HG02623 (cell line): ENCODE results near the gene MDM2.
"Not testable (repeated sequence)": the region's sequence is repeated elsewhere in the genome, so short reads cannot be mapped to it uniquely, and the experiment has no call there.

Source experiments
- ATAC-seq: cut with Tn5 transposase; IDR thresholded peaks from one replicate; pipeline ENCODE4 v1.9.1; 2021; ENCODE audit warnings: moderate library complexity; ENCODE audit not compliant: unreplicated experiment

The MDM2 gene

GRCh38 chr12:68785823-68786222, 22.2 kb upstream of the MDM2 start:
- no peak for ATAC-seq

DNA sequence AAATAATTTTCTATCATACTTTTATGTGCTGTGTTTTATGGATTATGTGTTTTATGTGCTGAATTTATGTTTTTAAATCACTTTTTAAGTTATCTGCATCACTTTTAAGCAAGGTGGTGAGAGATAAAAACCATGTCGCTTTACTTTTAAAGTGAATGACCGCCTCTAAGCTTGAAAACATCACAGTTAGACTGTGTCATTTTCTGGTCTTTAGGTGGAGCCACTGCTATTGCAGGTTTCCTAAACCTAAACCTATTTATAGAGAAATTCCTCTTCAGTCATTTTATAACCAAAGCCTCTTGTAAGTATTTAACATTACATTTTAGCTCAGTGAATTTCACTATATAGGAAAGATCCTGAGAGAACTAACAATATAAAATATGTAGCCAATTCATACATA, 21.0 kb upstream of the MDM2 start:
- no peak for ATAC-seq

- no peak for ATAC-seq
These were observed 19.3 kb upstream of the MDM2 start for GRCh38 chr12:68788554-68789143.

DNA sequence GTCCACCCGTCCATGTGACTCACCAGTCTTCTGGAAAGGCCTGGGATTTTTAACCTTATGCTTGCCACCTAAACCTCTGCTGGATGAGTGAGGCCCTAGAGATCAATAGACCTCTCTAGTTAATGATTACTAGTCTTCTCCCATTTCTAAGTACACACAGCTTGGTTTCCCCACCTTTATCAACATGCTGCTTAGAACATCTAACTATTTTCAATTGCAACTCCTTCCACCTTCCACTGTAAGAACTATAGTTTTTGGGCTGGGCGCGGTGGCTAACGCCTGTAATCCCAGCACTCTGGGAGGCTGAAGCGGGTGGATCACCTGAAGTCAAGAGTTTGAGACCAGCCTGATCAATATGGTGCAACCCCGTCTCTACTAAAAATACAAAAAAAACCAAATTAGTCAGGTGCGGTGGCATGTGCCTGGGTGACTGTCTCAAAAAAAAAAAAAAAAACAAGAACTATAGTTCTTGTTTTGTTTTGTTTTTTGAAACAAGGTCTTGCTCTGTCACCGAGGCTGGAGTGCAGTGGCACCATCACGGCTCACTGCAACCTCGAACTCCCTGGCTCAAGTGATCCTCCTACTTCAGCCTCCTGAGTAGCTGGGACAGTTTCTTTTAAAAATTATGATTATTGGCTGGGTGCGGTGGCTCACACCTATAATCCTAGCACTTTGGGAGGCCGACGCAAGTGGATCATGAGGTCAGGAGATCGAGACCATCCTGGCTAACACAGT, 18.7 kb upstream of the MDM2 start:
- ATAC-seq, result no peak

DNA sequence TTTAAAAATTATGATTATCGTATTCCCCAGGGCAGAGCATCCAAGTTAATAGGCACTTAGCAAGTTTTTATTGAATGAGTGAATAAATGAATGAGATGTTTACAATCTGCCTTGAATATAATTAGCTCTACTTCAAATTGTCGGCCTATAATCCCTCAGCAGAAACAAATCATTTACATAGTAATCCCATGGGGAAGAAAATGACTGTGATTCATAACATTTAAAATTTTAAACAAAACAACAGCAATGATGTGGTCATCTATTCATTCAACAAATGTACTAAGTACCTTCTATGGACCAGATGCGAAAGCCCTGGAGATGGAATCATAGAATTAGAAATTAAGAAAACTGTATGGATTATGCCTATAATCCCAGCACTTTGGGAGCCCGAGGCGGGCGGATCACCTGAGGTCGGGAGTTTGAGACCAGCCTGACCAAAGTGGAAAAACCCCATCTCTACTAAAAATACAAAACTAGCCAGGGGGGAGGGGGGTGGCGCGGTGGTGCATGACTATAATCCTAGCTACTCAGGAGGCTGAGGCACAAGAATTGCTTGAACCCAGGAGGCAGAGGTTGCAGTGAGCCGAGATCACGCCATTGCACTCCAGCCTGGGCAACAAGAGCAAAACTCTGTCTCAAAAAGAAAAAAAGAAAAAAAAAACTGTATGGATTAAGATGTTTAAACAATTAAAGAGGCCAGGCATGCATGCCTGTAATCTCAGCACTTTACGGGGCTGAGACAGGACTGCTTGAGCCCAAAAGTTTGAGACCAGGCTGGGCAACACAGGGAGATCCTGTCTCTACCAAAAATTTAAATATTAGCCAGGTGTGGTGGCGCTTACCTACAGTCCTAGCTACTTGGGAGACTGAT, 17.7 kb upstream of the MDM2 start:
- ATAC-seq, result no peak

- ATAC-seq, result no peak
These were observed 17.1 kb upstream of the MDM2 start for GRCh38 chr12:68790952-68791234.

DNA sequence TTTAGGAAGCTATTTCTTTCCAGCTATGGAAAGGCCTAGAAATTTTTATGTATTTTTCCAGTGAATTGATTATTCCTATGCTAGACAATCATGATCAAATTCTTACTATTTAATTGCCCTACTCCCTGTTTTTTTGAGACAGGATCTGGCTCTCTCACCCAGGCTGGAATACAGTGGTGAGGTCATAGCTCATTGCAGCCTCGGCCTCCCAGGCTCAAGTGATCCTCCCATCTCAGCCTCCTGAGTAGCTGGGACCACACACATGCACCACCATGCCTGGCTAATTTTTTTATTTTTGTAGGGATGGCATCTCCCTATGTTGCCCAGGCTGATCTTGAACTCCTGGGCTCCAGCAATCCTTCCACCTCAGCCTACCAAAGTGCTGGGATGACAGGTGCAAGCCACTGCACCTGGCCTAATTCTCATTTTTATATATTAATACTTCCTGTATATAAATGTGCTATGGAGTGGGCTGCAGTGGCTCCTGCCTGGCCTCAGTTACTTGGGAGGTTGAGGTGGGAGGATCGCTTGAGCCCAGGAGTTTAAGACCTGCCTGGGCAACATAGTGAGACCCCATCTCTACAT, 16.0 kb upstream of the MDM2 start:
- no peak for ATAC-seq

DNA sequence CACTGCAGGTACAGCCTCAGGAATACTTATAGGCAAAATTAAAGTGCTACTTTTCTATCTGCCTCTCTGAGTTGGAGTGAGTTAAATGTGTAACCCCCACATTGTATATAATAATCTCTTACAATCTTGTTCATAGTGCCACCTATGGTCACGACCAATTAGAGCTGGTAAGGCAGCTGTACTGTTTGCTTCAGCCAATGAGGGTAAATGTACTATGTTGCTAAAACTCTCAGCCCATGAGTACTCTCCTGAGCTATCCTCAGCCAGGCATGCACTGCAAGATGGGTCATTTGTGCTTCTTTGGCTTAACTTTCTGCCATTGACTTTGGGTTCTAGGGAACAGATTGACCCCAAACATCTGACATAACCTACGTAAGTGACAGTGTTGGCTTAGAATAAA, 15.0 kb upstream of the MDM2 start:
- peak; percentile 93 for ATAC-seq

- ATAC-seq, result no peak
These were observed 14.5 kb upstream of the MDM2 start for GRCh38 chr12:68793436-68793835.

DNA sequence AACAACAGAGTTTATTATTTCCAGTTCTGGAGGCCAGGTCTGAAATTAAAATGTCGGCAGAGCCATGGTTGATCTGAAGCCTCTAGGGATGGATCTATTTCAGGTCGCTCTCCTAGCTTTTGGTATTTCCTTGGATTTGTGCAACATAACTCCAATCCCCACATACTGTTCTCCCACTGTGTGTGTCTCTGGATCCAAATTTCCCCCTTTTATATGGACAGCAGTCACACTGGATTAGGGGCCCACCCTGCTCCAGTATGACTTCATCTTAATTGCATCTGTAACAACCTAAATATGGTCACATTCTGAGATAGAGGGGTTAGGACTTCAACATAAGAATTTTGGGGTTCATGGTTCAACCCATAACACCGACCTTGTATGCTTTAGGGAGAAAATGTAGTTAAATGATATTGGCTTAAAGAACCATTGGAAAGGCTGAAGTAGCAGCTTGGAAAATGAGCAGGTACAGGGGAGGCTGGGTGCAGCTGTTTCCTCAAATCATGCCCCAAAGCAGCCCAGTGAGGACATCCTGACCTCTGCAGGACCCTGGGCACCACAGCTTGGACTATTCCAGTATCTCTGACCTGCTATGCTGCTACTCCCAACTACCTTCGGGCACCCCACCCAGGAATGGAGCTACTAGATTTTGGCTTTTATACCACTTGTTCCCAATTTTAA, 13.9 kb upstream of the MDM2 start:
- no peak for ATAC-seq

GRCh38 chr12:68794653-68795251, 13.2 kb upstream of the MDM2 start:
- ATAC-seq, result no peak

GRCh38 chr12:68796399-68796798, 11.6 kb upstream of the MDM2 start:
- no peak for ATAC-seq

DNA sequence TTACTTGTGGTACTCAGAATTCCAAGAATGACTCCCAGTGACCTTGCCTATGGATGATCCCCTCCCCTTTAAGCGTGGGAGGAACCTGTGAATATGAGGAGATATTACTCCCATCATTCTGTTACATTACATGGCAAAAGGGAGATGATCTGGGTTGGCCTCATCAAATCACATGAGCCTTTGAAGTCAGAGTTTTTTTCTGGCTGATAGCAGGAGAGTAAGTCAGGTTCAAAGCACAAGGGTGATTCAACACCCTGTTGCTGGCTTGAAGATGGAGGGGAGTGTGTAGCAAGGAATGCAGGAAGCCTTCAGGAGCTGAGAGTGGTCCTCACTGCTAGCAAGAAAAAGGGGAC, 9.1 kb upstream of the MDM2 start:
- ATAC-seq, result no peak

GRCh38 chr12:68800294-68800693, 7.7 kb upstream of the MDM2 start:
- no peak for ATAC-seq

DNA sequence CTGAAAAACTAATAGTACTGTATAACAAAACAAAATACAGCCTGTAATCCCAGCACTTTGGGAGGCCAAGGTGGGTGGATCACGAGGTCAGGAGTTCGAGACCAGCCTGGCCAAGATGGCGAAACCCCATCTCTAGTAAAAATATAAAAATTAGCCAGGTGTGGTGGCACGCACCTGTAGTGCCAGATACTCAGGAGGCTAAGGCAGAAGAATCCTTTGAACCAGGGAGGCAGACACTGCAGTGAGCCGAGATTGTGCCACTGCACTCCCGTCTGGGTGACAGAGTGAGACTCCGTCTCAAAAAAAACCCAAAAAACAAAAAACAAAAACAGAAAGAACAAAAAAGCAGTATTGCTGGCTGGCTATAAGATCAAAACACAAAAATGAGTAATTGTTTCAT, 6.9 kb upstream of the MDM2 start:
- ATAC-seq, result not testable (repeated sequence)

DNA sequence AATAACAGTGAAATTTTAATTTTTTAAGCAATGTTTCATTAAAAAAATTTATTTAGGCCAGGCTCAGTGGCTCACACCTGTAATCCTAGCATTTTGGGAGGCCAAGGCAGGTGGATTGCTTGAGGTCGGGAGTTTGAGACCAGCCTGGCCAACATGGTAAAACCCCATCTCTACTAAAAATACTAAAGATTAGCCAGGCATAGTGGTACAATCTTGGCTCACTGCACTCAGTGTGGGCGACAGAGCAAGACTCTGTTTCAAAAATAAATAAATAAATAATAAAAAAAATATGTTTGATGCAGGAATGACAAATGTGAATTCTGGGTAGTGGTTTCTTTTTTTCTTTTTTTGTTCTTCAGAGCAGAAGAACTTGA, 5.6 kb upstream of the MDM2 start:
- ATAC-seq, result not testable (repeated sequence)

DNA sequence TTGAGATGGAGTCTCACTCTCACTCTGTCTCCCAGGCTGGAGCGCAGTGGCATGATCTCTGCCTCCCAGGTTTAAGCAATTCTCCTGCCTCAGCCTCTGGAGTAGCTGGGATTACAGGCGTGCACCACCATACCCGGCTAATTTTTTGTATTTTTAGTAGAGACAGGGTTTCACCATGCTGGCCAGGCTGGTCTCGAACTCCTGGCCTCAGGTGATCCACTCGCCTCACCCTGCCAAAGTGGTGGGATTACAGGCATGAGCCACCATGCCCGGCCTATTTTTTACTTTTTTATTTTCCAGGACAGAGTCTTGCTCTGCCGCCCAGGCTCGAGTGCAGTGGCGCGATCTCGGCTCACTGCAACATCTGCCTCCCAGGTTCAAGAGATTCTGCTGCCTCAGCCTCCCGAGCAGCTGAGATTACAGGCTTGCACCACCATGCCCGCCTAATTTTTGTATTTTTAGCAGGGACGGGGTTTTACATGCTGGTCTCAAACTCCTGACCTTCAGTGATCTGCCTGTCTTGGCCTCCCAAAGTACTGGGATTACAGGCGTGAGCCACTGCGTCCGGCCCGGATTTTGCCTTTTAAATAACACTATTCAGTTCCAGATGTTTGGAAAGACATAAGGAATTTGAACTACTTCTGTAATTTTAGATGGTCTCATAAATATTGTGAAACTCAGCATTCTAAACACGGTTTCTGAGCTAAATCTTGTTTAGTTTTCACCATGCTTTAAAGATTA, 4.9 kb upstream of the MDM2 start:
- not testable (repeated sequence) for ATAC-seq

GRCh38 chr12:68803948-68804656, 3.9 kb upstream of the MDM2 start:
- ATAC-seq, result no peak
